Karpas-422 (cell line): ENCODE results near the gene SKAP1. TPM values are rescaled to one million over a fixed set of nuclear protein-coding genes. Genes with fewer than 3 reads are reported as not detected.
"Not testable (repeated sequence)": the region's sequence is repeated elsewhere in the genome, so short reads cannot be mapped to it uniquely, and the experiment has no call there.

ENCODE experiments used
- DNase-seq: peaks from one replicate; pipeline ENCODE4 v3.0.0-alpha.2; 2015
- H2AFZ ChIP-seq: fragments of 200-600 bp; sonication (generic); 2 replicates; pipeline ENCODE4 v1.6.1; 2014; ENCODE audit warnings: antibody characterized with exemption, low read length, mixed read lengths
- H3K27ac ChIP-seq: fragments of 200-600 bp; sonication (generic); 2 replicates; pipeline ENCODE4 v1.5.1; 2014; ENCODE audit warnings: mild to moderate bottlenecking, low read length, moderate library complexity
- H3K27me3 ChIP-seq: fragments of 200-600 bp; sonication (generic); 2 replicates; pipeline ENCODE4 v1.6.1; 2014; ENCODE audit warnings: low read length, mixed read lengths
- H3K36me3 ChIP-seq: fragments of 200-600 bp; sonication (generic); 2 replicates; pipeline ENCODE4 v1.6.1; 2014; ENCODE audit warnings: low read length, mixed read lengths; ENCODE audit not compliant: insufficient read depth
- H3K4me1 ChIP-seq: fragments of 200-600 bp; sonication (generic); 2 replicates; pipeline ENCODE4 v1.6.1; 2014; ENCODE audit warnings: mild to moderate bottlenecking, low read length, mixed read lengths
- H3K4me2 ChIP-seq: fragments of 200-600 bp; sonication (generic); 2 replicates; pipeline ENCODE4 v1.6.1; 2014; ENCODE audit warnings: low read length, low read depth, mild to moderate bottlenecking; ENCODE audit not compliant: poor library complexity, severe bottlenecking
- H3K4me3 ChIP-seq: fragments of 200-600 bp; sonication (generic); 2 replicates; pipeline ENCODE4 v1.5.1; 2014; ENCODE audit warnings: mild to moderate bottlenecking, antibody characterized with exemption, low read length, mixed read lengths
- H3K79me2 ChIP-seq: fragments of 200-600 bp; sonication (generic); 2 replicates; pipeline ENCODE4 v1.6.1; 2014; ENCODE audit warnings: mild to moderate bottlenecking, low read length, mixed read lengths
- H3K9ac ChIP-seq: fragments of 200-600 bp; sonication (generic); 2 replicates; pipeline ENCODE4 v1.6.0; 2014; ENCODE audit warnings: low read length
- H3K9me2 ChIP-seq: fragments of 200-600 bp; sonication (generic), shearing (Covaris generic); replicated peaks from 2 replicates; pipeline ENCODE4 v1.6.0; 2014; ENCODE audit warnings: mild to moderate bottlenecking, low read length, moderate library complexity; ENCODE audit not compliant: insufficient read depth
- H3K9me3 ChIP-seq: fragments of 300-700, 200-600 bp; sonication (generic); 2 replicates; pipeline ENCODE4 v1.6.1; 2014; ENCODE audit warnings: low read length, mixed read lengths
- H4K20me1 ChIP-seq: fragments of 200-600 bp; sonication (generic); 2 replicates; pipeline ENCODE4 v1.6.1; 2014; ENCODE audit warnings: mild to moderate bottlenecking, antibody characterized with exemption, low read length, low read depth; ENCODE audit not compliant: insufficient read depth
- total RNA-seq: library from RNA; depleted of rRNA; stranded (reverse); fragments of >200 nt; shearing (Covaris generic); gene quantifications from 2 replicates; pipeline ENCODE4 v1.2.3, GENCODE V29; 2014; ENCODE audit warnings: low replicate concordance

The SKAP1 gene
- total RNA-seq, 1 experiment from 2014 or later = 1.2 TPM

- no peak overlapping the region for H3K9ac ChIP-seq
- H3K79me2 ChIP-seq = no peaks in the 10 kb centered on the region
- H3K9me3 ChIP-seq = no peaks in the 10 kb centered on the region
- no peaks in the 10 kb centered on the region for H3K36me3 ChIP-seq
- H3K4me2 ChIP-seq = no peak overlapping the region
- H3K27me3 ChIP-seq = no peaks in the 10 kb centered on the region
- no peaks in the 10 kb centered on the region for H4K20me1 ChIP-seq
- no peak overlapping the region for H2AFZ ChIP-seq
- H3K9me2 ChIP-seq = no peaks in the 10 kb centered on the region
- no peaks in the 10 kb centered on the region for H3K4me1 ChIP-seq
- no peak overlapping the region for H3K4me3 ChIP-seq
- no peak for DNase-seq
- H3K27ac ChIP-seq = no peak overlapping the region
Measured at GRCh38 chr17:48250949-48251348, 179.1 kb downstream of the SKAP1 start.

GRCh38 chr17:48250059-48250458, 180.0 kb downstream of the SKAP1 start:
- not testable (repeated sequence) for H3K4me2 ChIP-seq, H3K4me1 ChIP-seq, H4K20me1 ChIP-seq, H3K9me2 ChIP-seq, DNase-seq, H2AFZ ChIP-seq, H3K9ac ChIP-seq, H3K79me2 ChIP-seq, H3K9me3 ChIP-seq, H3K4me3 ChIP-seq, H3K27ac ChIP-seq, H3K36me3 ChIP-seq, H3K27me3 ChIP-seq

GRCh38 chr17:48247603-48248002, 182.4 kb downstream of the SKAP1 start:
- Histone ChIP-seq H2AFZ (no peak overlapping the region), H3K9me2 (no peaks in the 10 kb centered on the region), H3K9me3 (no peaks in the 10 kb centered on the region), H3K9ac (no peak overlapping the region), H3K27me3 (no peaks in the 10 kb centered on the region), H3K4me1 (peaks cover 6% of the 10 kb centered on the region), H3K4me3 (no peak overlapping the region), H3K27ac (no peak overlapping the region), H3K4me2 (no peak overlapping the region), H3K79me2 (no peaks in the 10 kb centered on the region), H3K36me3 (no peaks in the 10 kb centered on the region), H4K20me1 (no peaks in the 10 kb centered on the region)
- DNase-seq = no peak

GRCh38 chr17:48247038-48247437, 183.0 kb downstream of the SKAP1 start:
- no peak overlapping the region for H3K4me2 ChIP-seq
- no peaks in the 10 kb centered on the region for H3K9me3 ChIP-seq
- no peak overlapping the region for H2AFZ ChIP-seq
- no peak overlapping the region for H3K9ac ChIP-seq
- H3K9me2 ChIP-seq = no peaks in the 10 kb centered on the region
- H3K27ac ChIP-seq = no peak overlapping the region
- no peaks in the 10 kb centered on the region for H3K36me3 ChIP-seq
- H3K27me3 ChIP-seq = no peaks in the 10 kb centered on the region
- H4K20me1 ChIP-seq = no peaks in the 10 kb centered on the region
- no peak overlapping the region for H3K4me3 ChIP-seq
- H3K79me2 ChIP-seq = no peaks in the 10 kb centered on the region
- DNase-seq = no peak
- peaks cover 6% of the 10 kb centered on the region for H3K4me1 ChIP-seq

GRCh38 chr17:48246612-48247011, 183.4 kb downstream of the SKAP1 start:
- Histone ChIP-seq H3K4me2 (no peak overlapping the region), H3K79me2 (no peaks in the 10 kb centered on the region), H3K36me3 (no peaks in the 10 kb centered on the region), H3K27ac (no peak overlapping the region), H3K9me2 (no peaks in the 10 kb centered on the region), H3K4me1 (peaks cover 6% of the 10 kb centered on the region), H2AFZ (no peak overlapping the region), H3K4me3 (no peak overlapping the region), H3K9me3 (no peaks in the 10 kb centered on the region), H3K27me3 (no peaks in the 10 kb centered on the region), H4K20me1 (no peaks in the 10 kb centered on the region), H3K9ac (no peak overlapping the region)
- no peak for DNase-seq

- H3K9me2 ChIP-seq, DNase-seq, H3K4me2 ChIP-seq, H3K4me1 ChIP-seq, H3K27me3 ChIP-seq, H3K79me2 ChIP-seq, H3K4me3 ChIP-seq, H3K9ac ChIP-seq, H4K20me1 ChIP-seq, H2AFZ ChIP-seq, H3K27ac ChIP-seq, H3K36me3 ChIP-seq, H3K9me3 ChIP-seq: not testable (repeated sequence)
Measured at GRCh38 chr17:48245465-48246033, 184.5 kb downstream of the SKAP1 start.

GRCh38 chr17:48244814-48245213, 185.2 kb downstream of the SKAP1 start:
- DNase-seq = no peak
- no peak overlapping the region for H3K4me3 ChIP-seq
- H4K20me1 ChIP-seq = no peaks in the 10 kb centered on the region
- no peak overlapping the region for H2AFZ ChIP-seq
- no peaks in the 10 kb centered on the region for H3K27me3 ChIP-seq
- H3K4me2 ChIP-seq = no peak overlapping the region
- H3K9me3 ChIP-seq = no peaks in the 10 kb centered on the region
- H3K36me3 ChIP-seq = no peaks in the 10 kb centered on the region
- no peak overlapping the region for H3K27ac ChIP-seq
- H3K79me2 ChIP-seq = no peaks in the 10 kb centered on the region
- no peak overlapping the region for H3K9ac ChIP-seq
- H3K4me1 ChIP-seq = peaks cover 6% of the 10 kb centered on the region
- no peaks in the 10 kb centered on the region for H3K9me2 ChIP-seq

GRCh38 chr17:48244121-48244711, 185.8 kb downstream of the SKAP1 start:
- Histone ChIP-seq H3K27me3 (no peaks in the 10 kb centered on the region), H3K9me2 (no peaks in the 10 kb centered on the region), H3K4me3 (no peak overlapping the region), H2AFZ (no peak overlapping the region), H3K79me2 (no peaks in the 10 kb centered on the region), H3K27ac (no peak overlapping the region), H3K9me3 (no peaks in the 10 kb centered on the region), H3K4me1 (peaks cover 6% of the 10 kb centered on the region), H3K36me3 (no peaks in the 10 kb centered on the region), H4K20me1 (no peaks in the 10 kb centered on the region), H3K4me2 (no peak overlapping the region), H3K9ac (no peak overlapping the region)
- DNase-seq = no peak
